Neuronal stem cell (in vitro differentiated cells): Measurements from ENCODE around the gene SMG9.

Source experiments
- DNase-seq: peaks from one replicate; pipeline ENCODE4 v3.0.0-alpha.2; 2013; ENCODE audit warnings: low spot score
- H2AFZ ChIP-seq: one replicate; pipeline ENCODE4 v1.6.1; 2013; ENCODE audit warnings: mild to moderate bottlenecking, low read length, inconsistent platforms
- H2AK5ac ChIP-seq: 2 replicates; pipeline ENCODE4 v1.6.1; 2013; ENCODE audit warnings: low read depth, mild to moderate bottlenecking, inconsistent platforms, low read length, moderate library complexity, mixed read lengths
- H2BK120ac ChIP-seq: 2 replicates; pipeline ENCODE4 v1.6.1; 2013; ENCODE audit warnings: low read depth, mild to moderate bottlenecking, inconsistent platforms, low read length, moderate library complexity, mixed read lengths
- H2BK12ac ChIP-seq: one replicate; pipeline ENCODE4 v1.6.1; 2013; ENCODE audit warnings: low read length, inconsistent platforms
- H2BK15ac ChIP-seq: 2 replicates; pipeline ENCODE4 v1.6.1; 2013; ENCODE audit warnings: mild to moderate bottlenecking, low read length, inconsistent platforms, mixed read lengths
- H2BK5ac ChIP-seq: one replicate; pipeline ENCODE4 v1.6.1; 2013; ENCODE audit warnings: inconsistent platforms, mild to moderate bottlenecking, low read length, moderate library complexity
- H3K14ac ChIP-seq: one replicate; pipeline ENCODE4 v1.6.1; 2013; ENCODE audit warnings: low read length, inconsistent platforms
- H3K18ac ChIP-seq: 2 replicates; pipeline ENCODE4 v1.6.1; 2013; ENCODE audit warnings: low read length, inconsistent platforms
- H3K23ac ChIP-seq: 2 replicates; pipeline ENCODE4 v1.6.1; 2013; ENCODE audit warnings: low read depth, mild to moderate bottlenecking, mixed read lengths, low read length, inconsistent platforms; ENCODE audit not compliant: poor library complexity
- H3K27ac ChIP-seq: replicated peaks from 3 replicates; pipeline ENCODE4 v1.5.1; 2013; ENCODE audit warnings: low read length, inconsistent platforms
- H3K27me3 ChIP-seq, 3 experiments: 2 replicates each; pipeline ENCODE4 v1.6.1; 2013; ENCODE audit warnings: low read length in 3 of 3, mild to moderate bottlenecking in 2 of 3, inconsistent platforms in 1 of 3, low read depth in 1 of 3, mixed read lengths in 1 of 3, moderate library complexity in 1 of 3; ENCODE audit not compliant: control insufficient read depth in 3 of 3, insufficient read depth in 3 of 3
- H3K36me3 ChIP-seq, 2 donors: replicated peaks in 1 of 2; 2 replicates each; pipeline ENCODE4 v1.6.1; 2013; ENCODE audit warnings: low read length in 2 of 2; ENCODE audit not compliant: control insufficient read depth in 2 of 2, insufficient read depth in 2 of 2
- H3K4ac ChIP-seq: 2 replicates; pipeline ENCODE4 v1.6.1; 2013; ENCODE audit warnings: inconsistent platforms, mild to moderate bottlenecking, low read length, moderate library complexity
- H3K4me1 ChIP-seq, 2 donors: 1 replicate in 1 of 2; 2 replicates in 1 of 2; pipeline ENCODE4 v1.6.1; 2013; ENCODE audit warnings: low read length in 2 of 2, low read depth in 1 of 2; ENCODE audit not compliant: control insufficient read depth in 2 of 2, insufficient read depth in 1 of 2
- H3K4me2 ChIP-seq: one replicate; pipeline ENCODE4 v1.6.1; 2013; ENCODE audit warnings: mild to moderate bottlenecking, low read length, inconsistent platforms; ENCODE audit not compliant: insufficient read depth, poor library complexity, severe bottlenecking
- H3K4me3 ChIP-seq, 2 donors: 2 replicates each; pipeline ENCODE4 v1.5.1; 2013; ENCODE audit warnings: low read length in 2 of 2, mild to moderate bottlenecking in 2 of 2, inconsistent platforms in 1 of 2, moderate library complexity in 1 of 2
- H3K79me1 ChIP-seq: one replicate; pipeline ENCODE4 v1.6.1; 2013; ENCODE audit warnings: low read depth, mild to moderate bottlenecking, inconsistent platforms, low read length, moderate library complexity
- H3K9ac ChIP-seq: one replicate; pipeline ENCODE4 v1.6.1; 2013; ENCODE audit warnings: mild to moderate bottlenecking, low read depth, low read length, inconsistent platforms; ENCODE audit not compliant: poor library complexity
- H3K9me3 ChIP-seq, 2 donors: replicated peaks in 1 of 2; 2 replicates each; pipeline versions ENCODE3 to v1.6.1; 2013; ENCODE audit warnings: low read length in 2 of 2, mild to moderate bottlenecking in 2 of 2, inconsistent platforms in 1 of 2, low read depth in 1 of 2, mixed read lengths in 1 of 2, moderate library complexity in 1 of 2; ENCODE audit not compliant: control insufficient read depth in 2 of 2, insufficient read depth in 1 of 2
- H4K8ac ChIP-seq: one replicate; pipeline ENCODE4 v1.6.1; 2013; ENCODE audit warnings: low read depth, mild to moderate bottlenecking, inconsistent platforms, low read length, moderate library complexity
- H4K91ac ChIP-seq: one replicate; pipeline ENCODE4 v1.6.1; 2013; ENCODE audit warnings: low read length, low read depth, mild to moderate bottlenecking, inconsistent platforms; ENCODE audit not compliant: poor library complexity
- WGBS, 2 donors: extraction: QIAGEN DNeasy Blood & Tissue Kit; methylation state at CpG; one replicate each; pipeline ENCODE4 v1.1.7; 2013; ENCODE audit warnings: missing lambda C conversion rate in 2 of 2, mixed read lengths in 1 of 2; ENCODE audit not compliant: insufficient read length in 2 of 2, insufficient replicate concordance in 1 of 2; ENCODE audit errors: extremely low coverage in 2 of 2; 5-methylcytosine and 5-hydroxymethylcytosine counted together

Gene SMG9

DNA sequence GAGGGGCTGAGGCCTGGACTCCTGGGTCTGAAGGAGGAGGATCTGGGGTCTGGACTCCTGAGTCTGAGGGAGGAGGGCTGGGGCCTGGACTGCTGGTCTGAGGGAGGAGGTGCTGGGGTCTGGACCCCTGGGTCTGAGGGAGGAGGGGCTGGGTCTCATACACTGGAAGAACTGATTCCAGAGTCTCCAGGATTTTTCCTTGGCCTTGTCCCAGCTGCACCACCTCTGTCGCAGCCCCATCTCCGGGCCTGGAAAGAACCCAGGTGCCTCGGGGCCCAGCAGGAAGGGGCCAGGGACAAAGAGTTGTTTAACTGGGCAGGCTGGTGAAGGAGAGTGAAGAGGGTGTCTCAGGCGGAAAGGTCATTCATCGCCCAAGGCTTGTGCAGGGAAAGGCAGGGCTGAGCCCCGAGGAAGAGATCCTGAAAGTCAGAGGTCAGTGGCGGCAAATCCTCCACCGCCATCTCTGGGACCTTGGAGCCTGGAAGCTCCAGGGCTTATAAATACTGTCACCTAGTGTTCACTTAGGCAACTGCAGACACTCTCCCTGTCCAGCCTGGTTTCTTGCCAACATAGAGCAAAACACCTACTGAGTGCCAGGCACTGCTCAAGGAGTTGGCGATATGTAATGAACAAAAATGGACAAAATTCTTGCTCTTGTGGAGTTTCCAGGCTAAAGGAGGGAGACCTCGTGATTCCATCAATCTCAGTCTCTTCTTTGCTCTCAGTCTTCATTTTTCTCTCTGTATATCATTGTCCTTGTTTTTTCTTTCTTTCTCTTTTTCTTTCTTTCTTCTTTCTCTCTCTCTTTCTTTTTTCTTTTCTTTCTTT, 30.4 kb upstream of the SMG9 start:
- no peak overlapping the region for H2BK15ac ChIP-seq
- H3K27ac ChIP-seq = no peak overlapping the region
- no peak overlapping the region for H3K14ac ChIP-seq
- no peak overlapping the region for H2BK120ac ChIP-seq
- H3K4ac ChIP-seq = no peak overlapping the region
- H4K8ac ChIP-seq = no peak overlapping the region
- H3K4me1 ChIP-seq = peaks cover 0 to 6% of the 10 kb centered on the region in 2 donors
- no CpG with 5 or more reads among the region's 10 CpGs for WGBS, 2 donors
- no peaks in the 10 kb centered on the region for H3K27me3 ChIP-seq
- H3K9me3 ChIP-seq = no peaks in the 10 kb centered on the region
- no peak overlapping the region for H3K4me2 ChIP-seq
- no peaks in the 10 kb centered on the region for H3K36me3 ChIP-seq
- H2BK5ac ChIP-seq = no peak overlapping the region
- peak overlapping the region; percentile 68 for H2AK5ac ChIP-seq
- H3K9ac ChIP-seq = no peak overlapping the region
- no peak overlapping the region for H4K91ac ChIP-seq
- peak; percentile 59 for DNase-seq
- no peaks in the 10 kb centered on the region for H3K79me1 ChIP-seq
- H2AFZ ChIP-seq = peak overlapping the region; percentile 89
- peak overlapping the region in 1 of 2 donors; percentile 17 for H3K4me3 ChIP-seq
- no peak overlapping the region for H2BK12ac ChIP-seq
- no peak overlapping the region for H3K23ac ChIP-seq
- H3K18ac ChIP-seq = no peak overlapping the region

DNA sequence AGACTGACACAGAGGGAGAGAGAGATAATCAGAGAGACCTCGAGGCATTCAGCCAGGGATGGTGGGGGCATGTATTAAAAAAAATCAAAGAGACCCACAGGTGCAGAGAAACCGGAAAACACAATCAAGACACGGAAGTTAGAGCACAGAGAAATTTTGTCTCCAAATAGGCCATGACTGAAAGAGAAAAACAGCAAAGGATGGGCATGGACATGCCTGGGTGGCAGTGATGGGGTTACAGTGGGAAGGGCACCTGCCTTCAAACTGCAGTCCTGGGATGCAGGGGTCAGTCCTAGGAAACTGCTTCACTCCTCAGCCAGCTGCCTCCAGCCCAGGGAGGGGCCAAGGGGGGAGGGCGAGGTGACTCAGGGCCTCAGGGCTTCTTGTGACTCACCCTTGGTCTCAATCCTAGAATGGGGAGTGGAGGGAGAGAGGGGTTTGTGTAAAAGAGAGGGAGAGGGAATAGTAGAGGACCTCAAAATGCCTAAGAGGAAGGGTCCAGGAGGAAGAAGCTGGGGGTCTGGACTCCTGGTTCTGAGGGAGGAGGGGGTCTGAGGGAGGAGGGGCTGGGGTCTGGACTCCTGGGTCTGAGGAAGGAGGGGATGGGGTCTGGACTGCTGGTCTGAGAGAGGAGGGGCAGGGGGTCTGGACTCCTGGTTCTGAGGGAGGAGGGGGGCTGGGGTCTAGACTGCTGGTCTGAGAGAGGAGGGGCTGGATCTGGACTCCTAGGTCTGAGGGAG, 29.6 kb upstream of the SMG9 start:
- no peak overlapping the region for H2BK15ac ChIP-seq
- H2BK5ac ChIP-seq = no peak overlapping the region
- no peaks in the 10 kb centered on the region for H3K27me3 ChIP-seq
- no peak overlapping the region for H3K4me2 ChIP-seq
- no peaks in the 10 kb centered on the region for H3K9me3 ChIP-seq
- H3K79me1 ChIP-seq = peaks cover under 1% of the 10 kb centered on the region
- H2AFZ ChIP-seq = peak overlapping the region; percentile 89
- peak overlapping the region; percentile 68 for H2AK5ac ChIP-seq
- H3K4ac ChIP-seq = no peak overlapping the region
- H2BK120ac ChIP-seq = no peak overlapping the region
- no peak overlapping the region for H3K18ac ChIP-seq
- DNase-seq = no peak
- H2BK12ac ChIP-seq = no peak overlapping the region
- H3K23ac ChIP-seq = no peak overlapping the region
- H3K14ac ChIP-seq = no peak overlapping the region
- no peak overlapping the region for H3K9ac ChIP-seq
- no peak overlapping the region for H4K91ac ChIP-seq
- H3K27ac ChIP-seq = no peak overlapping the region
- peaks cover 0 to 6% of the 10 kb centered on the region in 2 donors for H3K4me1 ChIP-seq
- WGBS, 2 donors = no CpG with 5 or more reads among the region's 4 CpGs
- no peak overlapping the region for H3K4me3 ChIP-seq
- no peaks in the 10 kb centered on the region for H3K36me3 ChIP-seq
- H4K8ac ChIP-seq = no peak overlapping the region

GRCh38 chr19:43783636-43784035, 28.9 kb upstream of the SMG9 start:
- H3K27ac ChIP-seq = no peak overlapping the region
- H3K36me3 ChIP-seq = no peaks in the 10 kb centered on the region
- H3K4ac ChIP-seq = no peak overlapping the region
- no CpG with 5 or more reads among the region's 8 CpGs for WGBS, 2 donors
- no peak overlapping the region for H2AFZ ChIP-seq
- no peak overlapping the region for H4K91ac ChIP-seq
- DNase-seq = no peak
- H3K9me3 ChIP-seq = no peaks in the 10 kb centered on the region
- no peak overlapping the region for H3K9ac ChIP-seq
- no peak overlapping the region for H3K23ac ChIP-seq
- no peaks in the 10 kb centered on the region for H3K27me3 ChIP-seq
- peaks cover 0 to 6% of the 10 kb centered on the region in 2 donors for H3K4me1 ChIP-seq
- no peak overlapping the region for H2AK5ac ChIP-seq
- no peak overlapping the region for H2BK5ac ChIP-seq
- H2BK15ac ChIP-seq = no peak overlapping the region
- no peak overlapping the region for H2BK12ac ChIP-seq
- H3K18ac ChIP-seq = no peak overlapping the region
- H3K4me2 ChIP-seq = no peak overlapping the region
- H3K14ac ChIP-seq = no peak overlapping the region
- H3K4me3 ChIP-seq = no peak overlapping the region
- H4K8ac ChIP-seq = no peak overlapping the region
- no peak overlapping the region for H2BK120ac ChIP-seq
- H3K79me1 ChIP-seq = peaks cover 1% of the 10 kb centered on the region

DNA sequence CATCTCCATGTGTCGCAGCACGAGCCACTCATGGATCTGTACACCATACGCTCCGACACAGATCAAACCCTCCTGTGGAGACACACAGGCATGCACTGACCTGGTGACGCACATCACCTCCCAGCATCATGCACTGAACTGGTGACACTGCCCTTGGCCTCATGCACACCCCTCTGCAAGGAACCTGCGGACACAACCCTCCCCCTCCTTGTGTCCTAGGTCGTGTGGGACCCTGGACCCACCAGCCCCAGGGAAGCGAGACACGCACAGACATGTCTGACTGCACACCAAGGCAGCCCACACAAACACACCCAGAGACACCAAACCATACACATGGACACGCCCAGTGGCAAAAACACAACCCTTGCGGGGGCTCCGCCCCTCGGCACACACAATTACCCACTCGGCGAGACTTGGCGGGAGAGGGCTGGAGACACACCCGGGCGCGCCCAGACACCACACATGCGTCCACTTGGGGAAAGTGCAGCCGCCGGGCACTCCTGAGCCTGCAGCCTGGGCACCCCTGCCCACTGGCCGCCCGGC, 28.0 kb upstream of the SMG9 start:
- Histone ChIP-seq H2BK15ac (no peak overlapping the region), H3K4me1 (peaks cover under 1 to 9% of the 10 kb centered on the region in 2 donors), H3K14ac (no peak overlapping the region), H4K8ac (no peak overlapping the region), H2BK5ac (peak overlapping the region; percentile 57), H3K23ac (no peak overlapping the region), H2BK12ac (no peak overlapping the region), H2BK120ac (no peak overlapping the region), H3K27ac (no peak overlapping the region), H2AK5ac (peak overlapping the region; percentile 31), H3K4me3 (no peak overlapping the region), H3K36me3 (no peaks in the 10 kb centered on the region), H3K9ac (no peak overlapping the region), H2AFZ (no peak overlapping the region), H3K9me3 (no peaks in the 10 kb centered on the region), H3K27me3 (no peaks in the 10 kb centered on the region), H3K79me1 (peaks cover 1% of the 10 kb centered on the region), H4K91ac (no peak overlapping the region), H3K18ac (peak overlapping the region; percentile 59), H3K4ac (no peak overlapping the region), H3K4me2 (no peak overlapping the region)
- DNase-seq = no peak
- WGBS, 2 donors = no CpG with 5 or more reads among the region's 24 CpGs
